ENCODE data around the gene PPARA. TPM values are rescaled to one million over a fixed set of nuclear protein-coding genes. Genes with fewer than 3 reads are reported as not detected.

The PPARA gene
- total and polyA plus RNA-seq, 12 donors, result 5.1 to 208 (median 37.4) TPM

GRCh38 chr22:46103181-46103580, 47.1 kb upstream of the PPARA start:
- Histone ChIP-seq H3K36me3 (replicated peaks in 1 of 2) (peaks cover 0 to 76% of the 10 kb centered on the region in 2 donors), H3K4me1 (replicated peaks in 1 of 2) (peaks cover 52 to 79% of the 10 kb centered on the region in 2 donors), H3K27me3 (no peaks in the 10 kb centered on the region), H3K4me3 (no peak overlapping the region), H3K27ac (peak overlapping the region in 4 of 5 donors; percentile 81 to 95 (median 86)), H3K9me3 (replicated peaks in 1 of 3) (no peaks in the 10 kb centered on the region)
- TF ChIP-seq POLR2A (IDR thresholded peaks at IDR 0.05) (no peak), CTCF (IDR thresholded peaks at IDR 0.05) (no peak)
- 79 to 88% (median 86%) methylated on average over 8 to 13 of the region's 13 CpGs for WGBS, 4 donors
- DNase-seq, result no peak
- intact Hi-C loops (cut with DNase I), result no loop called here

DNA sequence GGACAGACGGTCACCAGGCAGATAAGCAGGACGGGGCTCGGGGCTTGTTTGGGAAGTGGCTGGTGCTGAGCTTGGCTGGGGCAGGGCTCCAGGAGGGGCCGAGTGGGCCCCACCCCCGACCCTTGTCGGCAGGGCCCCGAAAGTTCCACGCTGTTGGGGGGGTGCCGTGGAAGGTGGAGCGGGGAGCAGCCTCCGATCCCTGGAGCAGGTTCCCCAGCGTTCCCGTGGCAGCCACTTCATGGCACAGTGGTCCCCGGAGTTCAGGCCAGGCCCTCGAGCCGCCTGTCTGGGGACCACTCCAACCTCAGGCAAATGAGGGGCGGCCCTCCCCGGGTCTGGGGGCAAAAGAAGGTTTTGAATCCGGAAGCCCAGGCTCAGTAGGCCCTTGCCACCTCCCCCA, 46.7 kb upstream of the PPARA start:
- no peak for TF ChIP-seq CTCF (IDR thresholded peaks at IDR 0.05)
- TF ChIP-seq POLR2A (IDR thresholded peaks at IDR 0.05), result no peak
- Histone ChIP-seq H3K27ac (peak overlapping the region in 4 of 5 donors; percentile 81 to 95 (median 86)), H3K27me3 (no peaks in the 10 kb centered on the region), H3K9me3 (replicated peaks in 1 of 3) (no peaks in the 10 kb centered on the region), H3K4me1 (replicated peaks in 1 of 2) (peaks cover 57 to 80% of the 10 kb centered on the region in 2 donors), H3K4me3 (no peak overlapping the region), H3K36me3 (replicated peaks in 1 of 2) (peaks cover 0 to 71% of the 10 kb centered on the region in 2 donors)
- 61 to 77% (median 74%) methylated on average over 4 to 19 of the region's 19 CpGs for WGBS, 4 donors
- intact Hi-C loops (cut with DNase I), result no loop called here
- DNase-seq, result no peak

DNA sequence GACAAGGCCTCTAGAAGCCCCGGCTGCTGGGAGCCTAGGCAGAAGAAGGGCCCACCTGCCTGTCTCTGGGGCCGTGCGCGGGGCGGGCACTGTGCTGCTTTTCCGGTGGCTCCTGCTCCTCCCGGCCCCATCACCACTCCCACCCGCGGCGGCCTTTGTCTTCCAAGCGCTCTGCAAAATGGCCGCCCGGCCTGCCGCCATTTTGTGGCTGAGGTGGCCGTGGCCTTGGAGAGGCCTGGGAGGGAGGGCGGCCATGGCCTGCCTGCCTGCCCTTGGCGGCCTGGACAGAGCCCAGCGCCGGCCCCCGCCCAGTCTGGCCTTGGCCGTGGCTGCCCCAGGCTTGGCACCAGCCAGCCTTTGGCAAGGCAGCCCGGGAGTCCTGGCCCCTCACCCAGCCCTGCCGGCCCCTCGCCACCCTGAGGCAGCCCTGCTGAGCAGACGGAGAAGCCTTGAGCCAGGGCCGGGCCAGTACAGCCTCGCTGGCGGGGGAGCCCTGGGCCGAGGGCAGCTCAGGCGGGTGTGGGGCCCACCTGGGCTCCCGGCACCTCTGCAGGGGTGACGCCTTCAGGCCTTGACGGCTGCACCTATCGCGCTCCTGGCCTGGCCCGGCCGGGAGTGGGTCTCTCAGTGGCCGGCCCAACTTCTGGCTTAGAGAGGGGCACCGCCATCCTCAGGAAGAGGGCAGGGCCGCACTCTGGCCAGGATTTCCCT, 46.0 kb upstream of the PPARA start:
- no peaks in the 10 kb centered on the region for H3K27me3 ChIP-seq
- 31 to 42% (median 40%) methylated on average over 9 to 40 of the region's 40 CpGs for WGBS, 4 donors
- no peak overlapping the region for H3K4me3 ChIP-seq
- no peak for TF ChIP-seq CTCF (IDR thresholded peaks at IDR 0.05)
- TF ChIP-seq POLR2A (IDR thresholded peaks at IDR 0.05), result peak in 1 of 2 donors; percentile 38
- H3K27ac ChIP-seq, result peak overlapping the region; percentile 69 to 95 (median 85)
- intact Hi-C loops (cut with DNase I), result no loop called here
- H3K36me3 ChIP-seq (replicated peaks in 1 of 2), result peaks cover 0 to 65% of the 10 kb centered on the region in 2 donors
- peaks cover 63 to 83% of the 10 kb centered on the region in 2 donors for H3K4me1 ChIP-seq (replicated peaks in 1 of 2)
- no peaks in the 10 kb centered on the region for H3K9me3 ChIP-seq (replicated peaks in 1 of 3)
- peak; percentile 84 to 93 (median 89) for DNase-seq

DNA sequence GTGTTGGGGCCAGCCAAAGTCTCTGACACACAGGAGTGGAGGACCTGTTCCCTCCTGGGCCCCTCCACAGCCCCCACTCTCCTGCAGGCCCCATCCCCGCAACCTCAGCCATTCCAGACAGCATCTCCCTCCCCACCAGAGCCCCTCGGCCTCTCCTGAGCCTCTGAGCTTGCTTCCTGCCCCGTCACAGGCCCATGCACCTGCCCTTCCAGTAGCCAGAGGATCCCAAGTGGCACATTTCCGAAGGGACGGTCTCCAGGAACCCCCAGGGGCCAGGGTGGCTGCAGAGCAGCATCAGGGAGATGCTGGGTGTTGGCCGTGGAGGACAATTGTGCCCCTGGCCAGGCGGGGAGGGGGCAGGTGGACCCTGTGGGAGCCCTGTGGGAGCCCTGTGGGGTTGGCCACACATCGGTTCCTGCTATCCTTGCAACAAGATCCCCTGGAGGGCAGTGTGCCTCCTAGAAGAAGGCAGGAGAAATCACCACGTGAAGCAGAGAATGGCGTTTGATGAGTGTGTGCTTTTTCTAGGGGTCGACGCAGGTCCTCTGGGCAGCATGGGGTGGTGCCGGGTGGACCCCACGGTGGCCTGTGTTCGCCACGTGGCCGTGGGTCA, 45.3 kb upstream of the PPARA start:
- no peak for TF ChIP-seq CTCF (IDR thresholded peaks at IDR 0.05)
- TF ChIP-seq POLR2A (IDR thresholded peaks at IDR 0.05), result no peak
- intact Hi-C loops (cut with DNase I), result no loop called here

More for the DNA sequence above, 45.3 kb upstream of the PPARA start:
- Histone ChIP-seq H3K4me1 (replicated peaks in 1 of 2) (peaks cover 70 to 83% of the 10 kb centered on the region in 2 donors), H3K27ac (peak overlapping the region; percentile 69 to 95 (median 85)), H3K9me3 (replicated peaks in 1 of 3) (no peaks in the 10 kb centered on the region), H3K4me3 (no peak overlapping the region), H3K27me3 (no peaks in the 10 kb centered on the region), H3K36me3 (replicated peaks in 1 of 2) (peaks cover 0 to 65% of the 10 kb centered on the region in 2 donors)
- WGBS, 4 donors, result 48 to 67% (median 58%) methylated on average over 9 to 17 of the region's 17 CpGs
- no peak for DNase-seq
